ENCODE data around the gene KCNMA1.
A peak's percentile ranks its signal among the peaks of the same experiment; 100 is the strongest.

KCNMA1 gene

GRCh38 chr10:77180104-77180503 lies 457.5 kb downstream of the KCNMA1 start:
- H3K9ac ChIP-seq (ENCODE audit: low read depth, low read length) = peak overlapping the region; percentile 32
- H3K27me3 ChIP-seq (ENCODE audit: control insufficient read depth, insufficient read depth, low read length) = no peaks in the 10 kb centered on the region
- H3K9me3 ChIP-seq (replicated peaks; ENCODE audit: low read length) = no peaks in the 10 kb centered on the region
- peaks cover 29% of the 10 kb centered on the region for H3K4me1 ChIP-seq (ENCODE audit: control insufficient read depth, insufficient read depth, low read length)
- H3K4me2 ChIP-seq (ENCODE audit: low read length) = no peak overlapping the region
- no peaks in the 10 kb centered on the region for H3K36me3 ChIP-seq (ENCODE audit: insufficient read depth, low read length)
- H3K4me3 ChIP-seq (ENCODE audit: low read length) = no peak overlapping the region

- Histone ChIP-seq H3K4me3 (ENCODE audit: low read length) (no peak overlapping the region), H3K9me3 (replicated peaks; ENCODE audit: low read length) (no peaks in the 10 kb centered on the region), H3K4me1 (ENCODE audit: control insufficient read depth, insufficient read depth, low read length) (peaks cover 29% of the 10 kb centered on the region), H3K27me3 (ENCODE audit: control insufficient read depth, insufficient read depth, low read length) (no peaks in the 10 kb centered on the region), H3K9ac (ENCODE audit: low read depth, low read length) (peak overlapping the region; percentile 32), H3K36me3 (ENCODE audit: insufficient read depth, low read length) (no peaks in the 10 kb centered on the region), H3K4me2 (ENCODE audit: low read length) (peak overlapping the region; percentile 41)
Observed at GRCh38 chr10:77179015-77179695, 458.5 kb downstream of the KCNMA1 start.

- H3K4me1 ChIP-seq (ENCODE audit: control insufficient read depth, insufficient read depth, low read length) = peaks cover 21% of the 10 kb centered on the region
- H3K4me3 ChIP-seq (ENCODE audit: low read length) = no peak overlapping the region
- H3K27me3 ChIP-seq (ENCODE audit: control insufficient read depth, insufficient read depth, low read length) = no peaks in the 10 kb centered on the region
Observed at GRCh38 chr10:77177589-77177988, 460.0 kb downstream of the KCNMA1 start.

GRCh38 chr10:77177161-77177560 lies 460.4 kb downstream of the KCNMA1 start:
- no peaks in the 10 kb centered on the region for H3K36me3 ChIP-seq (ENCODE audit: insufficient read depth, low read length)
- no peak overlapping the region for H3K9ac ChIP-seq (ENCODE audit: low read depth, low read length)
- peaks cover 20% of the 10 kb centered on the region for H3K4me1 ChIP-seq (ENCODE audit: control insufficient read depth, insufficient read depth, low read length)
- no peak overlapping the region for H3K4me3 ChIP-seq (ENCODE audit: low read length)
- no peak overlapping the region for H3K4me2 ChIP-seq (ENCODE audit: low read length)
- H3K27me3 ChIP-seq (ENCODE audit: control insufficient read depth, insufficient read depth, low read length) = no peaks in the 10 kb centered on the region
- no peaks in the 10 kb centered on the region for H3K9me3 ChIP-seq (replicated peaks; ENCODE audit: low read length)

More at GRCh38 chr10:77177589-77177988, 460.0 kb downstream of the KCNMA1 start:
- no peaks in the 10 kb centered on the region for H3K9me3 ChIP-seq (replicated peaks; ENCODE audit: low read length)
- H3K4me2 ChIP-seq (ENCODE audit: low read length) = no peak overlapping the region
- H3K9ac ChIP-seq (ENCODE audit: low read depth, low read length) = no peak overlapping the region
- no peaks in the 10 kb centered on the region for H3K36me3 ChIP-seq (ENCODE audit: insufficient read depth, low read length)

- Histone ChIP-seq H3K9ac (ENCODE audit: low read depth, low read length) (no peak overlapping the region), H3K36me3 (ENCODE audit: insufficient read depth, low read length) (no peaks in the 10 kb centered on the region)
Observed at GRCh38 chr10:77176232-77176631, 461.4 kb downstream of the KCNMA1 start.

GRCh38 chr10:77175631-77176222 lies 461.9 kb downstream of the KCNMA1 start:
- H3K4me2 ChIP-seq (ENCODE audit: low read length) = no peak overlapping the region
- no peaks in the 10 kb centered on the region for H3K27me3 ChIP-seq (ENCODE audit: control insufficient read depth, insufficient read depth, low read length)
- H3K9ac ChIP-seq (ENCODE audit: low read depth, low read length) = no peak overlapping the region
- no peaks in the 10 kb centered on the region for H3K36me3 ChIP-seq (ENCODE audit: insufficient read depth, low read length)
- H3K4me3 ChIP-seq (ENCODE audit: low read length) = no peak overlapping the region
- peaks cover 20% of the 10 kb centered on the region for H3K4me1 ChIP-seq (ENCODE audit: control insufficient read depth, insufficient read depth, low read length)
- H3K9me3 ChIP-seq (replicated peaks; ENCODE audit: low read length) = no peaks in the 10 kb centered on the region

More at GRCh38 chr10:77176232-77176631, 461.4 kb downstream of the KCNMA1 start:
- Histone ChIP-seq H3K27me3 (ENCODE audit: control insufficient read depth, insufficient read depth, low read length) (no peaks in the 10 kb centered on the region), H3K4me2 (ENCODE audit: low read length) (no peak overlapping the region), H3K9me3 (replicated peaks; ENCODE audit: low read length) (no peaks in the 10 kb centered on the region), H3K4me3 (ENCODE audit: low read length) (no peak overlapping the region), H3K4me1 (ENCODE audit: control insufficient read depth, insufficient read depth, low read length) (peaks cover 20% of the 10 kb centered on the region)

- no peak overlapping the region for H3K4me3 ChIP-seq (ENCODE audit: low read length)
- peaks cover 2% of the 10 kb centered on the region for H3K4me1 ChIP-seq (ENCODE audit: control insufficient read depth, insufficient read depth, low read length)
- no peaks in the 10 kb centered on the region for H3K36me3 ChIP-seq (ENCODE audit: insufficient read depth, low read length)
- H3K9me3 ChIP-seq (replicated peaks; ENCODE audit: low read length) = no peaks in the 10 kb centered on the region
- H3K27me3 ChIP-seq (ENCODE audit: control insufficient read depth, insufficient read depth, low read length) = no peaks in the 10 kb centered on the region
- no peak overlapping the region for H3K4me2 ChIP-seq (ENCODE audit: low read length)
- H3K9ac ChIP-seq (ENCODE audit: low read depth, low read length) = no peak overlapping the region
Observed at GRCh38 chr10:77173615-77174461, 463.8 kb downstream of the KCNMA1 start.

- H3K4me1 ChIP-seq (ENCODE audit: control insufficient read depth, insufficient read depth, low read length) = no peaks in the 10 kb centered on the region
- H3K36me3 ChIP-seq (ENCODE audit: insufficient read depth, low read length) = no peaks in the 10 kb centered on the region
Observed at GRCh38 chr10:77172086-77172485, 465.5 kb downstream of the KCNMA1 start.

GRCh38 chr10:77168861-77169260 lies 468.7 kb downstream of the KCNMA1 start:
- Histone ChIP-seq H3K27me3 (ENCODE audit: control insufficient read depth, insufficient read depth, low read length) (no peaks in the 10 kb centered on the region), H3K9me3 (replicated peaks; ENCODE audit: low read length) (no peaks in the 10 kb centered on the region), H3K4me3 (ENCODE audit: low read length) (no peak overlapping the region), H3K36me3 (ENCODE audit: insufficient read depth, low read length) (no peaks in the 10 kb centered on the region), H3K9ac (ENCODE audit: low read depth, low read length) (no peak overlapping the region), H3K4me1 (ENCODE audit: control insufficient read depth, insufficient read depth, low read length) (peaks cover 8% of the 10 kb centered on the region), H3K4me2 (ENCODE audit: low read length) (no peak overlapping the region)

More at GRCh38 chr10:77172086-77172485, 465.5 kb downstream of the KCNMA1 start:
- Histone ChIP-seq H3K4me2 (ENCODE audit: low read length) (no peak overlapping the region), H3K9ac (ENCODE audit: low read depth, low read length) (no peak overlapping the region), H3K27me3 (ENCODE audit: control insufficient read depth, insufficient read depth, low read length) (no peaks in the 10 kb centered on the region), H3K4me3 (ENCODE audit: low read length) (no peak overlapping the region), H3K9me3 (replicated peaks; ENCODE audit: low read length) (no peaks in the 10 kb centered on the region)

- H3K4me3 ChIP-seq (ENCODE audit: low read length) = no peak overlapping the region
- H3K36me3 ChIP-seq (ENCODE audit: insufficient read depth, low read length) = no peaks in the 10 kb centered on the region
- no peak overlapping the region for H3K9ac ChIP-seq (ENCODE audit: low read depth, low read length)
- no peaks in the 10 kb centered on the region for H3K9me3 ChIP-seq (replicated peaks; ENCODE audit: low read length)
- peaks cover 15% of the 10 kb centered on the region for H3K4me1 ChIP-seq (ENCODE audit: control insufficient read depth, insufficient read depth, low read length)
- H3K27me3 ChIP-seq (ENCODE audit: control insufficient read depth, insufficient read depth, low read length) = no peaks in the 10 kb centered on the region
- no peak overlapping the region for H3K4me2 ChIP-seq (ENCODE audit: low read length)
Observed at GRCh38 chr10:77168161-77168560, 469.4 kb downstream of the KCNMA1 start.

- Histone ChIP-seq H3K4me3 (ENCODE audit: low read length) (no peak overlapping the region), H3K9ac (ENCODE audit: low read depth, low read length) (peak overlapping the region; percentile 75), H3K4me1 (ENCODE audit: control insufficient read depth, insufficient read depth, low read length) (peaks cover 39% of the 10 kb centered on the region)
Observed at GRCh38 chr10:77165445-77166208, 472.0 kb downstream of the KCNMA1 start.

More at GRCh38 chr10:77165445-77166208, 472.0 kb downstream of the KCNMA1 start:
- peak overlapping the region; percentile 62 for H3K4me2 ChIP-seq (ENCODE audit: low read length)
- no peaks in the 10 kb centered on the region for H3K27me3 ChIP-seq (ENCODE audit: control insufficient read depth, insufficient read depth, low read length)
- no peaks in the 10 kb centered on the region for H3K9me3 ChIP-seq (replicated peaks; ENCODE audit: low read length)
- H3K36me3 ChIP-seq (ENCODE audit: insufficient read depth, low read length) = no peaks in the 10 kb centered on the region

Data from skeletal muscle satellite cell (primary cell).